ENCODE measurements around the gene ADAMTSL2. TPM values are rescaled to one million over a fixed set of nuclear protein-coding genes. Genes with fewer than 3 reads are reported as not detected.

ADAMTSL2 gene
- total and polyA plus RNA-seq, 2 of the 13 experiments (the other 11 are each of a cell fraction or from before 2014, with no cell fraction given) = 1.9 to 3.8 TPM

DNA sequence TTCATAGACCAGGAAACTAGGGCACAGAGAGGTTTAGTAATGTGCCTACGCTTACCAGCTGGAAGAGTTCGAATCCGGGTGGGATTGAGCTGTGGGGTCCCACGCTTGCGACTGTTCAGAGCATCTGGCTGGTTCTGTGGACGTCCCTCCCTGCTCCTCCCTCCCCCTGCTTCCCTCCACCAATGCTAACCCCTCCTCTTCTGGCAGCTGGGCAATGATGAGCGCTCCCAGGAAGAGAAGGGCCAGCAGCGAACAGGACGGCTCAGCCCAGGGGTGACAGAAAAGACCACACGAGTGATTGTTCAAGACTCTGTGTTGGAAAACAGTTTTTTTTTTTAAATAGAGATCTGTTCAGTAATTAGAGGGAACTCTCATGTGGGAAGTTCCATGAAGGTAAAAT is 67.8 kb downstream of the ADAMTSL2 start (continued):
- TF ChIP-seq, protein P1, sequence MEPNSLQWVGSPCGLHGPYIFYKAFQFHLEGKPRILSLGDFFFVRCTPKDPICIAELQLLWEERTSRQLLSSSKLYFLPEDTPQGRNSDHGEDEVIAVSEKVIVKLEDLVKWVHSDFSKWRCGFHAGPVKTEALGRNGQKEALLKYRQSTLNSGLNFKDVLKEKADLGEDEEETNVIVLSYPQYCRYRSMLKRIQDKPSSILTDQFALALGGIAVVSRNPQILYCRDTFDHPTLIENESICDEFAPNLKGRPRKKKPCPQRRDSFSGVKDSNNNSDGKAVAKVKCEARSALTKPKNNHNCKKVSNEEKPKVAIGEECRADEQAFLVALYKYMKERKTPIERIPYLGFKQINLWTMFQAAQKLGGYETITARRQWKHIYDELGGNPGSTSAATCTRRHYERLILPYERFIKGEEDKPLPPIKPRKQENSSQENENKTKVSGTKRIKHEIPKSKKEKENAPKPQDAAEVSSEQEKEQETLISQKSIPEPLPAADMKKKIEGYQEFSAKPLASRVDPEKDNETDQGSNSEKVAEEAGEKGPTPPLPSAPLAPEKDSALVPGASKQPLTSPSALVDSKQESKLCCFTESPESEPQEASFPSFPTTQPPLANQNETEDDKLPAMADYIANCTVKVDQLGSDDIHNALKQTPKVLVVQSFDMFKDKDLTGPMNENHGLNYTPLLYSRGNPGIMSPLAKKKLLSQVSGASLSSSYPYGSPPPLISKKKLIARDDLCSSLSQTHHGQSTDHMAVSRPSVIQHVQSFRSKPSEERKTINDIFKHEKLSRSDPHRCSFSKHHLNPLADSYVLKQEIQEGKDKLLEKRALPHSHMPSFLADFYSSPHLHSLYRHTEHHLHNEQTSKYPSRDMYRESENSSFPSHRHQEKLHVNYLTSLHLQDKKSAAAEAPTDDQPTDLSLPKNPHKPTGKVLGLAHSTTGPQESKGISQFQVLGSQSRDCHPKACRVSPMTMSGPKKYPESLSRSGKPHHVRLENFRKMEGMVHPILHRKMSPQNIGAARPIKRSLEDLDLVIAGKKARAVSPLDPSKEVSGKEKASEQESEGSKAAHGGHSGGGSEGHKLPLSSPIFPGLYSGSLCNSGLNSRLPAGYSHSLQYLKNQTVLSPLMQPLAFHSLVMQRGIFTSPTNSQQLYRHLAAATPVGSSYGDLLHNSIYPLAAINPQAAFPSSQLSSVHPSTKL (CRISPR knock-in tag; IDR thresholded peaks at IDR 0.05) = no peak
- TF ChIP-seq GLI4 (CRISPR knock-in tag; IDR thresholded peaks at IDR 0.05; ENCODE audit: borderline replicate concordance) = no peak

- 0 out of 2 replicates have a peak, but pooled peaks cover 1% of the 10 kb centered on the region for H3K9me3 ChIP-seq (ENCODE audit: low read length)
- H3K79me2 ChIP-seq (ENCODE audit: insufficient read depth, low read length) = no peaks in the 10 kb centered on the region
- H3K4me1 ChIP-seq (ENCODE audit: insufficient read depth, low read length) = no peaks in the 10 kb centered on the region
- H3K4me2 ChIP-seq (ENCODE audit: low read depth, low read length) = no peak overlapping the region
- ATAC-seq = peak; percentile 27; the same call in 2 of the 3 replicates
- BruUV-seq (replicated peaks) = no TSS peak
- in situ Hi-C loops (cut with HindIII; ENCODE audit: extremely low pct_ligation_motif_present, low pct_unique_long_range_greater_than_20kb) (no loop called here), intact Hi-C loops (cut with micrococcal nuclease; ENCODE audit: unreplicated experiment) (no loop called here)
- no peak overlapping the region for H3K27ac ChIP-seq (ENCODE audit: extremely low read length, insufficient read depth, low read length)
- DNase-seq (ENCODE audit: low spot score) = no peak
- POLR2A ChIA-PET = interaction anchor here (0.8 kb wide), 1 partner anchor 112 kb away, joined by 3 read pairs; no protein-coding TSS in a partner anchor
- H2AFZ ChIP-seq (ENCODE audit: low read length) = no peak overlapping the region
- CTCF ChIA-PET (ENCODE audit: low intra/inter-chr PET ratio, low total read pairs) = no interaction called here
- 0 out of 2 replicates have a peak, but pooled peaks cover 7% of the 10 kb centered on the region for H4K20me1 ChIP-seq (ENCODE audit: insufficient read depth, low read length)
- H3K36me3 ChIP-seq (replicated peaks in 1 of 2; ENCODE audit: control insufficient read depth in 1 of 2, insufficient read depth in 2 of 2, low read length in 2 of 2) = no peaks in the 10 kb centered on the region
- FAIRE-seq = no peak
- WGBS (ENCODE audit: low lambda C conversion rate) = 48% methylated on average over 12 of the region's 14 CpGs
- H3K9ac ChIP-seq (ENCODE audit: insufficient read depth, low read depth, low read length) = no peak overlapping the region
- H3K27me3 ChIP-seq (ENCODE audit: control insufficient read depth in 1 of 2, insufficient read depth in 2 of 2, low read length in 2 of 2) = peaks cover 13 to 46% of the 10 kb centered on the region in 2 experiments
- no peak overlapping the region for H3K4me3 ChIP-seq (replicated peaks in 1 of 3; ENCODE audit: insufficient read depth in 1 of 3, low read depth in 2 of 3, low read length in 3 of 3)
- TF ChIP-seq TEF (CRISPR knock-in tag; IDR thresholded peaks at IDR 0.05) (no peak), XRCC5 (optimal IDR thresholded peaks at IDR 0.05; ENCODE audit: low read length) (peak; percentile 24), SKIL (CRISPR knock-in tag; IDR thresholded peaks at IDR 0.05; ENCODE audit: borderline replicate concordance) (no peak)
Measured at GRCh38 chr9:133603135-133603927, 68.8 kb downstream of the ADAMTSL2 start.
